ENCODE results near the gene CLCN7. TPM values are rescaled to one million over a fixed set of nuclear protein-coding genes. Genes with fewer than 3 reads are reported as not detected.

CLCN7 gene
- total RNA-seq, 1 experiment from 2014 or later = 64.0 TPM

- TF ChIP-seq MAX (IDR thresholded peaks at IDR 0.05) (no peak), CBX3 (IDR thresholded peaks at IDR 0.05; ENCODE audit: low read depth) (no peak), RAD21 (IDR thresholded peaks at IDR 0.05; ENCODE audit: low read depth) (no peak), REST (IDR thresholded peaks at IDR 0.05; ENCODE audit: low read depth) (no peak), FOSL1 (IDR thresholded peaks at IDR 0.05; ENCODE audit: low read depth) (no peak), CTCF (IDR thresholded peaks at IDR 0.05 in 2 of 3, conservative IDR thresholded peaks at IDR 0.05 in 1 of 3; ENCODE audit: borderline replicate concordance in 1 of 3, insufficient read depth in 1 of 3, low read depth in 2 of 3, low read length in 2 of 3) (no peak), EGR1 (IDR thresholded peaks at IDR 0.05; ENCODE audit: low read depth) (no peak)
Observed at GRCh38 chr16:1520461-1520860, 45.6 kb upstream of the CLCN7 start (continued).

GRCh38 chr16:1519831-1520230, 45.0 kb upstream of the CLCN7 start:
- Histone ChIP-seq H3K27me3 (ENCODE audit: insufficient read depth, low read length) (no peaks in the 10 kb centered on the region), H3K36me3 (ENCODE audit: control insufficient read depth in 1 of 2, insufficient read depth in 2 of 2, low read length in 2 of 2) (no peaks in the 10 kb centered on the region), H3K4me2 (ENCODE audit: low read length) (no peak overlapping the region), H3K27ac (ENCODE audit: low read depth, low read length) (no peak overlapping the region), H3K9ac (ENCODE audit: low read length) (no peak overlapping the region), H2AFZ (ENCODE audit: low read depth, low read length, poor library complexity, severe bottlenecking) (no peak overlapping the region), H3K4me1 (ENCODE audit: control insufficient read depth in 1 of 2, insufficient read depth in 2 of 2, low read length in 2 of 2) (no peaks in the 10 kb centered on the region), H4K20me1 (ENCODE audit: insufficient read depth) (no peaks in the 10 kb centered on the region), H3K4me3 (replicated peaks in 1 of 2; ENCODE audit: low read depth in 1 of 2, low read length in 2 of 2) (no peak overlapping the region), H3K9me3 (ENCODE audit: control insufficient read depth in 1 of 2, insufficient read depth in 1 of 2, low read depth in 1 of 2, low read length in 2 of 2) (no peaks in the 10 kb centered on the region), H3K79me2 (ENCODE audit: insufficient read depth, low read length) (no peaks in the 10 kb centered on the region), H3K9me2 (ENCODE audit: insufficient read depth) (no peaks in the 10 kb centered on the region)
- ChIA-PET POLR2A (no interaction called here), RAD21 (ENCODE audit: low non-redundant PET in 1 of 2, low total read pairs in 2 of 2, uncharacterized antibody in 2 of 2, unreplicated experiment in 2 of 2) (no interaction called here), CTCF (no interaction called here)
- DNase-seq (ENCODE audit: low read depth, low spot score) (no peak), ATAC-seq (no peak)
- intact Hi-C loops (cut with micrococcal nuclease) = no loop called here
- no TSS peak for BruUV-seq (replicated peaks)
- TF ChIP-seq MAX (IDR thresholded peaks at IDR 0.05) (no peak), RAD21 (IDR thresholded peaks at IDR 0.05; ENCODE audit: low read depth) (no peak), REST (IDR thresholded peaks at IDR 0.05; ENCODE audit: low read depth) (no peak), EZH2phosphoT487 (IDR thresholded peaks at IDR 0.05; ENCODE audit: borderline replicate concordance) (no peak), POLR2AphosphoS5 (IDR thresholded peaks at IDR 0.05; ENCODE audit: low read depth, low read length) (no peak), FOSL1 (IDR thresholded peaks at IDR 0.05; ENCODE audit: low read depth) (no peak), JUND (IDR thresholded peaks at IDR 0.05) (no peak), ZBTB33 (IDR thresholded peaks at IDR 0.05; ENCODE audit: extremely low read depth, insufficient replicate concordance, low read length) (no peak)
